ENCODE results near the gene EME2.
A peak's percentile ranks its signal among the peaks of the same experiment; 100 is the strongest.

The EME2 gene

GRCh38 chr16:1778200-1779179, 5.9 kb downstream of the EME2 start:
- DNase-seq (ENCODE audit: low spot score): no peak

- DNase-seq (ENCODE audit: low spot score): no peak
These were observed 6.7 kb downstream of the EME2 start for GRCh38 chr16:1779234-1779701.

- DNase-seq (ENCODE audit: low spot score): no peak
These were observed 7.4 kb downstream of the EME2 start for GRCh38 chr16:1779741-1780676.

DNA sequence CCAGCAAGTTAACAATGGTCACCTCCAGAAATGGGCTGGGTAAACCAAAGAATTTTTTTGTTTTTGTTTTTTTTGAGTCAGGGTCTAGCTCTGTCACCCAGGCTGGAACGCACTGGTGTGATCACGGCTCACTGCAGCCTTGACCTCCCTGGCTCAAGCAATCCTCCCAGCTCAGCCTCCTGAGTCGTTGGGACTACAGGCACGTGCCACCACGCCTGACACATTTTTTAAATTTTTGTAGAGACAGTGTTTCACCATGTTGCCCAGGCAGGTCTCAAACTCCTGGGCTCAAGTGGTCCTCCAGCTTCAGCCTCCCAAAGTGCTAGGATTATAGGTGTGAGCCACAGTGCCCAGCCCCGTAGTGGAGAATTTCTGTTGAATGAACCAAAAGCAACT, 8.1 kb downstream of the EME2 start:
- DNase-seq (ENCODE audit: low spot score): no peak

DNA sequence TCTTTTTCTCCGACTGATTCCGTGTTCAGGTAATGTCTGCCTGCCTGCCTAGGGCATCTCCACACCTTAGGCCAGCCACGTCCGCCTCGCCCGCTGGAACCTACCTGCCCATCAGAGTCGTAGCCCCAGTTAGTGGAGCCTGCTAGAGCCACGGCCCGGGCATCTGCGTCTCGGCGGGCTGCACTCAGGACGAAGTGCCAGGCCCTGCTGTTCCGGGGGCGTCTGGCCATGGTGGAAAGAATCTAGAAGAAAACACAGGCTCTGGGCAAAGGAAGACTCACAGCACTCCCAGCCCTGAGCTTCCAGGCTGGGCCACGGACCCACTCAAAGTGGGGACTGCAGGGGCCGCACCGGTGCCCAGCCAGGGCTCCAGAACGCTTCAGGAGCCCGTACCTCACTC, 8.6 kb downstream of the EME2 start:
- no peak for DNase-seq (ENCODE audit: low spot score)

DNA sequence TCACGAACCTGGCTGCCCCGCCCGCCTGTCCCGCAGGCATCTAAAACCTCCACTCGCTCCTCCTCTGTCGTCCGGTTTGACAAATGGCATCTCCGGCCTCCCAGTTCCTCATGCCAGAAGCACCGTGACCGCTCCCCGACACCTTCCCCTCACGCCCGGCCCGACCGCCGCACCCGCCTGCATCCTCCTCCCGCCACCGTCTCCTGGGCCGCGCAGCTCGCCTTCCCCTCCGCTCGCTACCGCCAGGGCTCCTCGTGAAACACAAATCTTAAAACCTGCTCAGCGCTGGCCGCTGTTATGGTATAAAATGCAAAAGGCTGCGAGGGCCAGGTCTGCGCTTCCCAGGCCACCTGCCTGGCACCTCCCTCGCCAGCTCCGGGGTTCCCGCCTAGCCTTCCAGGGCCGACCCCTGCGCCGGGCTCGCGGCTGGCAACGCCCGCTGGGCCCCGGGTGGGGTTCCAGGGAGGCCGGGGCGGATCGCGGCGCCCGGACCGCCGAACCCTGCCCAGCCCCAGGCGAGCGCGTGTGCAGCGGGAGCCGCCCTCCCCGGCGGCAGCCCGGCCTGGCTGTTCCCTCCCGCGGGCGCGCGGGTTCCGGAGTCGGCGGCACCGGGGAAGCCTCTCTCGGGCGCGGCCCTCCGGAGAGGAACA, 9.3 kb downstream of the EME2 start:
- DNase-seq (ENCODE audit: low spot score): peak; percentile 25

- DNase-seq (ENCODE audit: low spot score): peak; percentile 100
These were observed 10.0 kb downstream of the EME2 start, which contains the start of the genes NUBP2 and SPSB3 for GRCh38 chr16:1782408-1783264. TSS of gene NUBP2 (plus strand) at chr16:1782960. CDS start at chr16:1783021, 61 bp downstream. TSS of gene SPSB3 (minus strand) at chr16:1782571. CDS start at chr16:1781483, 1,088 bp downstream.

GRCh38 chr16:1784977-1785845, 12.6 kb downstream of the EME2 start:
- no peak for DNase-seq (ENCODE audit: low spot score)

- DNase-seq (ENCODE audit: low spot score): no peak
These were observed 13.2 kb downstream of the EME2 start for GRCh38 chr16:1785846-1786170.

DNA sequence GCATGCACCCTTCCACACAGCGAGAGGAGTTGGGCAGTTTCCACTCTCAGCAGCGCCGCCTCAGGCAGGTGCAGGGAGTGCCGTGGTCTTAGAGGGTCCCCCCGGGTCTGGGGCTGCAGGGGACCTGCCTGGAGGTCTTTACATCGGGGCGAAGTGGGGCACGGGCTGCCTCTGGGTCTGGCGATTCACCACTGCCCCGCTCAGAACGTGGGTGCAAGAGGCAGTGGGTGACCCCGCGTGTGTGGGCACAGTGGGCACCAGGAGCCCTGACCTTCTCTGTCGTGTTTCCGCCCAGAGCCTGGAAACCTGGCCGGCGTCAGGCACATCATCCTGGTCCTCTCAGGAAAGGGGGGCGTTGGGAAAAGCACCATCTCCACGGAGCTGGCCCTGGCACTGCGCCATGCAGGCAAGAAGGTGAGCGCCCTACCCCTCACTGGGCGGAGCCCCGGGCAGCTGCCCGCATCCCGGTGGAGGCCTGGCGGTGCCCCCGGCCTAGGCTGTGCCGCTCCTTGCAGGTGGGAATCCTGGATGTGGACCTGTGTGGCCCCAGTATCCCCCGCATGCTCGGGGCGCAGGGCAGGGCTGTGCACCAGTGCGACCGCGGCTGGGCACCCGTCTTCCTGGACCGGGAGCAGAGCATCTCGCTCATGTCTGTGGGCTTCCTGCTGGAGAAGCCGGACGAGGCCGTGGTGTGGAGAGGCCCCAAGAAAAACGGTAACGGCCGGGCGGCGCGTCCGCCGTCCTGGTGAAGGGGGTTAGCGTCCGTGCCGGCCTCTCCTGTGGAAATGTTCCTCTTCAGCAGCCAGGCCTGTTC, 13.8 kb downstream of the EME2 start:
- DNase-seq (ENCODE audit: low spot score): no peak

DNA sequence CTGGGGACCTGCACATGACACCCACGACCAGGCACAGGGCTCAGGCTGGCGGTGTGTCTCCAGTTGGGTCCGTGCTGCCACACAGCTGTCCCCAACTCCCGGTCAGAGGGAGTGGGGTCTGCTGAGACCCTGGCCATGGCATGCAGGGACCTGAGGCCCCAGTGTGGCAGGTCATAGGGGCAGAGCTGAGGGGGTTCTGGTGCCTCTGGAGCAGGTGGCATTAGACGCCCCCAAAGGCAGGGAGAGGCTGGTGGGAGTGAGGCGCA, 14.4 kb downstream of the EME2 start:
- DNase-seq (ENCODE audit: low spot score): no peak

- DNase-seq (ENCODE audit: low spot score): no peak
These were observed 14.9 kb downstream of the EME2 start for GRCh38 chr16:1787322-1788094.

- no peak for DNase-seq (ENCODE audit: low spot score)
These were observed 15.6 kb downstream of the EME2 start for GRCh38 chr16:1788095-1788707.

DNA sequence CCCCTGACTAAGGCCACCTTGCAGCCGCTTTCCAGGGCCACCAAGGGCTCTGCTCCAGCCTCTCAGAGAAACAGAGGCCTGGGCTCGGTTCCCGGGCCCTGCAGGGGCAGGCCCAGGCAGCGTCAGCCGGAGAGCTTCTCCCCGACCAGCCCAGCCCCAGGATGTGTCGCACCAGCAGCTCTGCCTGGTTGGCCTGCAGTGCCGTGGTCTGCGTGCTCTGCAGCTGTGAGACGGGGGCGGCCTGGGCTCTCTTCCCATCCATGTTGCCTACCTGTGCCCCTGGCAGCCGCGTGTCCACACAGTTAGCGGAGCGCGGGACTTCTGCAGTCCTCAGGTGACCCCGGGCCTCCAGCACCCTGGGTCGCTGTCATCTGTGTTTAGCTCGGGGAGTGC, 16.1 kb downstream of the EME2 start:
- no peak for DNase-seq (ENCODE audit: low spot score)

GRCh38 chr16:1789643-1790045, 17.0 kb downstream of the EME2 start:
- DNase-seq (ENCODE audit: low spot score): no peak

- no peak for DNase-seq (ENCODE audit: low spot score)
These were observed 17.6 kb downstream of the EME2 start for GRCh38 chr16:1790261-1790610.

DNA sequence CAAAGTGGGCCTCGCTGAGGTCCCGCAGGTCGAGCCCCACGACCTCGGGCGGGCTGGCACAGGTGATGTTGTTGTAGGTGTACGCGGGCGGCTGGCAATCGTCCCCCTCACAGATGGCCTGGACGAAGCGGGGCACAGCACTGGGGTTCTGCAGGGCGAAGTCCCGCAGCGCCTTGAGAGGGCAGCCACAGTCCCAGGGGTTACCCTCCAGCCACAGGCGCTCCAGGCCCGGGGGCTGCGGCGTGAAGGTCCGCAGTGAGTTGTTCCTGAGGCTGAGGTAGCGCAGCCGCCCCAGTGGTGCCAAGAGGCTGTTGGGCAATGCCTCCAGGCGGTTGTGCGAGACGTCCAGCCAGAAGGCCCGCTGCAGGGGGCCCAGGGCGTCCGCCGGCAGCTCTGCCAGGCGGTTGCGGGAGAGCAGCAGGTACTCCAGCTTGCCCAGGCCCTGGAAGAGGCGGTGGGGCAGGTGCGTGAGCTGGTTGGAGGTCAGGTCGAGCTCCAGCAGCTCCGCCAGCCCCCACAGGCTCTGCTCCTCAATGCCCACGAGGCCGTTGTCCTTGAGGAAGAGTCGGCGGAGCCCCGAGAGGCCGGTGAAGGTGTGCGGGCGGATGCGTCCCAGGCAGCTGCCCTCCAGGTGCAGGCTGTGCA, 18.1 kb downstream of the EME2 start:
- no peak for DNase-seq (ENCODE audit: low spot score)
